Tibial artery (tissue), 4 donors: Measurements from ENCODE around the gene ZNF514.
"Not testable (repeated sequence)": the region's sequence is repeated elsewhere in the genome, so short reads cannot be mapped to it uniquely, and the experiment has no call there.

Experiments
- DNase-seq, 2 donors: peaks; one replicate each; pipeline ENCODE4 v3.0.0-alpha.2; 2019
- H3K27ac ChIP-seq, 2 donors: fragments of 200-600 bp; sonication (generic) in 1 of 2; 1 replicate in 1 of 2; 2 replicates in 1 of 2; pipeline ENCODE4 v1.5.1; 2018 to 2019; ENCODE audit warnings: mild to moderate bottlenecking in 1 of 2
- H3K27me3 ChIP-seq, 2 donors: fragments of 200-600 bp; sonication (generic) in 1 of 2; one replicate each; pipeline versions ENCODE4 v1.5.1 to v1.6.0; 2016 to 2019
- H3K36me3 ChIP-seq, 3 donors: fragments of 200-600 bp; sonication (generic) in 2 of 3; one replicate each; pipeline ENCODE4 v1.5.1; 2016 to 2019; ENCODE audit warnings: mild to moderate bottlenecking in 2 of 3
- H3K4me1 ChIP-seq, 4 donors: fragments of 200-600 bp; sonication (generic) in 2 of 4; 1 replicate in 3 of 4; 2 replicates in 1 of 4; pipeline ENCODE4 v1.5.1; 2016 to 2019
- H3K4me3 ChIP-seq, 2 donors: fragments of 200-600 bp; sonication (generic) in 1 of 2; 1 replicate in 1 of 2; 2 replicates in 1 of 2; pipeline ENCODE4 v1.5.1; 2018 to 2019; ENCODE audit warnings: mild to moderate bottlenecking in 2 of 2
- H3K9me3 ChIP-seq, 3 donors: fragments of 200-600 bp; sonication (generic) in 1 of 3; one replicate each; pipeline ENCODE4 v1.5.1; 2016 to 2019
- intact Hi-C: fragments of 100-400 bp; cut with DNase I; formaldehyde crosslinking; loops from one replicate; pipeline ENCODE4 v1.15.0; 2023; ENCODE audit warnings: low total_unique reads
- TF ChIP-seq, protein P1 (sequence below), 2 experiments: fragments of 200-600 bp in 1 of 2; fragments of 450-650 bp in 1 of 2; IDR thresholded peaks; one replicate each; pipeline ENCODE4 v1.5.1; 2017 to 2019; ENCODE audit warnings: antibody characterized with exemption in 2 of 2, mild to moderate bottlenecking in 1 of 2, moderate library complexity in 1 of 2

Gene ZNF514

DNA sequence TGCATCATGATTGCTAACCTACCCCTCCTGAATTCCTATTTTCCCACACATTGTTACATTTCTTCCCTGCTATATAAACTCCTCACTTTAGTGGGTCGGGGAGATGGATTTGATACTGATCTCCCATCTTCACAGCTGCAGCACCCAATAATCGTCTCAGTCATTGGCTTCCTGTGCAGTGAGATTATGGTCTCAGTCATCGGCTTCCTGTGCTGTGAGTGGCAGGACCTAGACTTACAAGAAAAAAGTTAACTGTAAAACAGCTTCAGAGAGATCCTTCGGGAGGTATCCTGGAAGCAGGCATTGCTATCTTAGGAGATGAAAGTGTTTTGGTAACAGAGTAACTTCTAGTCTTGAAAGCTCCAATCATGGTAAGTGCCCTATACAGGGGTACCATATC is 44.3 kb upstream of the ZNF514 start:
- Histone ChIP-seq H3K27me3 (no peaks in the 10 kb centered on the region), H3K4me3 (no peak overlapping the region)
- intact Hi-C loops, result no loop called here

DNA sequence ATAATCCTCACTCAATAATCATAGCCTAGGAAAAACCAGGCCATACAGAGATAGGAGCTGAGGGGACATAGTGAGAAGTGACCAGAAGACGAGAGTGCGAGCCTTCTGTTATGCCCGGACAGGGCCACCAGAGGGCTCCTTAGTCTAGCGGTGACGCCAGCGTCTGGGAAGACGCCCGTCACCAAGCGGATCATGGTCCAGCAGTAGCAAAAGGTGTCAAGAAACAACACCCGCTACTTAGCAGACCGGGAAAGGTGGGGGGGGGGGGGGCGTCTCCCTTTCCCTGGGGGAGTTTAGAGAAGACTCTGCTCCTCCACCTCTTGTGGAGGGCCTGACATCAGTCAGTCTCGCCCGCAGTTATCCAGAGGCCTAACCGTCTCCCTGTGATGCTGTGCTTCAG is 33.3 kb upstream of the ZNF514 start:
- not testable (repeated sequence) for H3K4me1 ChIP-seq, H3K9me3 ChIP-seq, H3K36me3 ChIP-seq, H3K27ac ChIP-seq, H3K4me3 ChIP-seq, H3K27me3 ChIP-seq
- TF ChIP-seq, protein P1, sequence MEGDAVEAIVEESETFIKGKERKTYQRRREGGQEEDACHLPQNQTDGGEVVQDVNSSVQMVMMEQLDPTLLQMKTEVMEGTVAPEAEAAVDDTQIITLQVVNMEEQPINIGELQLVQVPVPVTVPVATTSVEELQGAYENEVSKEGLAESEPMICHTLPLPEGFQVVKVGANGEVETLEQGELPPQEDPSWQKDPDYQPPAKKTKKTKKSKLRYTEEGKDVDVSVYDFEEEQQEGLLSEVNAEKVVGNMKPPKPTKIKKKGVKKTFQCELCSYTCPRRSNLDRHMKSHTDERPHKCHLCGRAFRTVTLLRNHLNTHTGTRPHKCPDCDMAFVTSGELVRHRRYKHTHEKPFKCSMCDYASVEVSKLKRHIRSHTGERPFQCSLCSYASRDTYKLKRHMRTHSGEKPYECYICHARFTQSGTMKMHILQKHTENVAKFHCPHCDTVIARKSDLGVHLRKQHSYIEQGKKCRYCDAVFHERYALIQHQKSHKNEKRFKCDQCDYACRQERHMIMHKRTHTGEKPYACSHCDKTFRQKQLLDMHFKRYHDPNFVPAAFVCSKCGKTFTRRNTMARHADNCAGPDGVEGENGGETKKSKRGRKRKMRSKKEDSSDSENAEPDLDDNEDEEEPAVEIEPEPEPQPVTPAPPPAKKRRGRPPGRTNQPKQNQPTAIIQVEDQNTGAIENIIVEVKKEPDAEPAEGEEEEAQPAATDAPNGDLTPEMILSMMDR (IDR thresholded peaks at IDR 0.05), result peak; percentile 58 to 63
- intact Hi-C loops, result loop anchor here (10.0 kb wide), 1 partner anchor 122 kb away; no protein-coding TSS in a partner anchor
- peak; percentile 66 to 78 for DNase-seq

More for the DNA sequence above, 44.3 kb upstream of the ZNF514 start:
- no peaks in the 10 kb centered on the region for H3K36me3 ChIP-seq
- DNase-seq, result no peak
- H3K4me1 ChIP-seq, result peaks cover 0 to 24% (median 9%) of the 10 kb centered on the region in 4 donors
- H3K27ac ChIP-seq, result no peak overlapping the region
- H3K9me3 ChIP-seq, result no peaks in the 10 kb centered on the region
- TF ChIP-seq, protein P1 (IDR thresholded peaks at IDR 0.05), result no peak

DNA sequence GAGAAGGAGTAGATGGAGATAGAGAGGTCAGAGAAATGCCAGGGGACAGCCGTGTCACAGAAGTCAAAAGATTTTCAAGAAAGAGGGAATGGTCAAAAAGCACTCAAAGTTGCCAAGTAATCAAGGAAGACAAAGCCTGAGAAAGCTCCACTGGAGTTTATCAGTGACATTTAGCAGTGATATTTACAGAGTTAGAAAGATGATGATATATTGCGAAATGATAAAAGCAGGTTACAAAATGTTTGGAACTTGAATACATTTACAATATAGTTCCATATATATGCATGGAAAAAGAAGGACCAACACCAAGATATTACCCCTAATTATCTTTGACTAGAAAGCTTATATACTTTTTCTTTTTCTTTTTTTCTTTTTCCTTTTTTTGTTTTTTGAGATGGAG is 26.3 kb upstream of the ZNF514 start:
- TF ChIP-seq, protein P1 (IDR thresholded peaks at IDR 0.05), result no peak
- Histone ChIP-seq H3K27me3 (peaks cover 0 to 3% of the 10 kb centered on the region in 2 donors), H3K36me3 (peaks cover 20 to 25% (median 24%) of the 10 kb centered on the region in 3 donors), H3K4me1 (no peaks in the 10 kb centered on the region), H3K9me3 (peaks cover 0 to 15% (median 8%) of the 10 kb centered on the region in 3 donors), H3K4me3 (no peak overlapping the region), H3K27ac (no peak overlapping the region)
- no peak for DNase-seq
- intact Hi-C loops, result no loop called here

DNA sequence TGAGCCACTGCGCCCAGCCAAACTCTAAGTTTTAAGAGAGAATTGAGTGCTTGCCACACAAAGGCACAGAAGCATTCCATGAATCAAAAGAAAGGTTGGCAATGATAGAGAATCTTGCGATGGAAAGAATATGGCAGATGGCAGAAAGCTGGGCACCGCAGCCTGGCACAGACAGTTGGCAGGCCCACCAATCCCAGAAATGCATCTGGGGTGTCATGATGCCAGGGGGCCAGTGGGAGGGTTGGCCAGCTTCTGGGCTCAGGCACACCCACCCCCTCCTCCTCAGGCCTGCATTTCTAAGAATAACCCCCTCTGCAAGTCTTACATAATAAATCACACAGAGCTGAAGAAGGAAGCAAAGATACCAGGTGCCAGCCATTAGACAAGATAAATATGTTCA is 25.5 kb upstream of the ZNF514 start:
- H3K9me3 ChIP-seq, result peaks cover 0 to 20% (median 10%) of the 10 kb centered on the region in 3 donors
- TF ChIP-seq, protein P1 (IDR thresholded peaks at IDR 0.05), result no peak
- intact Hi-C loops, result no loop called here

DNA sequence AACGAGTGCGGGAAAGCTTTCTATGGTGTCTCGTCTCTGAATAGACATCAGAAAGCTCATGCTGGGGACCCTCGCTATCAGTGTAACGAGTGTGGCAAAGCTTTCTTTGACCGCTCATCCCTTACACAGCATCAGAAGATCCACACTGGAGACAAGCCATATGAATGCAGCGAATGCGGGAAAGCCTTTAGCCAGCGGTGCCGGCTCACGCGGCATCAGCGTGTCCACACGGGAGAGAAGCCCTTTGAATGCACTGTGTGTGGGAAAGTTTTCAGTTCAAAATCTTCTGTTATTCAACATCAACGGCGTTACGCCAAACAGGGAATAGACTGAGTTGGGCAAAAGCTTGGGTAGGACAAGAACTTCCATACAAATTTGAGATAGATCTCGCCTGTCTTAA is 22.1 kb upstream of the ZNF514 start:
- Histone ChIP-seq H3K9me3 (peaks cover 0 to 20% (median 10%) of the 10 kb centered on the region in 3 donors), H3K4me3 (no peak overlapping the region), H3K4me1 (no peaks in the 10 kb centered on the region), H3K27ac (no peak overlapping the region), H3K36me3 (peaks cover 53 to 58% (median 57%) of the 10 kb centered on the region in 3 donors), H3K27me3 (no peaks in the 10 kb centered on the region)
- TF ChIP-seq, protein P1 (IDR thresholded peaks at IDR 0.05), result no peak
- DNase-seq, result no peak
- intact Hi-C loops, result no loop called here

More for the DNA sequence above, 25.5 kb upstream of the ZNF514 start:
- peaks cover 28 to 33% (median 32%) of the 10 kb centered on the region in 3 donors for H3K36me3 ChIP-seq
- no peak overlapping the region for H3K27ac ChIP-seq
- H3K4me3 ChIP-seq, result no peak overlapping the region
- no peak for DNase-seq
- H3K4me1 ChIP-seq, result no peaks in the 10 kb centered on the region
- H3K27me3 ChIP-seq, result no peaks in the 10 kb centered on the region

DNA sequence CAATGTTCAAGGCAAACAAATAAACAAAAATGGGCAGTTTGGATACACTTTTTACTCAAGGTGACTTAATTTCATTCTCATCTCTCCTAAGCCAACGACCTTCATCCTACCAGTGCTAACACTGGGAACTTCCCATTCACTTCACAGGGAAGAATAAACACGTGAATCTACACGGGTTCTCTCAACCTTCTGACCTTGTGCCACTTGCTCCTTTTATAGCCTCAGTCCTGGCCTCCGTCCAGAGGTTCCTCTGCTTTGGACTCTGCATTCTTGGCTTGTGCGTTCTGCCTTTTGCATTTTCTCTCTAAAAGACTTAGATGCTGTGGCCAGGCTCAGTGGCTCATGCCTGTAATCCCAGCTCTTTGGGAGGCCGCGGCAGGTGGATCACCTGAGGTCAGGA is 19.8 kb upstream of the ZNF514 start:
- Histone ChIP-seq H3K4me1 (no peaks in the 10 kb centered on the region), H3K9me3 (peaks cover 0 to 20% (median 10%) of the 10 kb centered on the region in 3 donors), H3K36me3 (peaks cover 60 to 65% (median 64%) of the 10 kb centered on the region in 3 donors), H3K27ac (no peak overlapping the region), H3K27me3 (no peaks in the 10 kb centered on the region), H3K4me3 (no peak overlapping the region)
- TF ChIP-seq, protein P1 (IDR thresholded peaks at IDR 0.05), result no peak
- DNase-seq, result no peak
- intact Hi-C loops, result no loop called here
